ENCODE measurements around the gene ANK3.
A peak's percentile ranks its signal among the peaks of the same experiment; 100 is the strongest.
"Not testable (repeated sequence)": the region's sequence is repeated elsewhere in the genome, so short reads cannot be mapped to it uniquely, and the experiment has no call there.

ANK3 gene

DNA sequence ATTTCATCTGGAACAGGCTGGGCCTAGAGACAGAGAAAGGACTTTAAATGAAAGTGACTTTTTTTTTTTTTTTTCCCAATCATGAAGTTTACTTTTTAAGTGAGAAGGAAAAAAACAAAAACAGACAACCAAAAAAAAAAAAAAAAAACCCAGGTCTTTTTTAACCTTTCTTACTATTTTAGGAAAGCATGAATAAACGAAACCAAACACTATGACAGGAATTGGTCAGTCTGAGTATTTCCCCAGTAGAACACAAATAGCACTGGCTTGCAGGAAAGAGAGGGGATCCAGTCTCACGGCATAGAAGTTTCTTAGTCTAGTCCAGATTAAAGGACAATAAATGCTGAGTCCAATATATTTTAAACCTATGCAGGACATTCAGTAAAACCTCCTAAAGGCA is 302.8 kb downstream of the ANK3 start:
- no peak for DNase-seq (ENCODE audit: low read depth)

DNA sequence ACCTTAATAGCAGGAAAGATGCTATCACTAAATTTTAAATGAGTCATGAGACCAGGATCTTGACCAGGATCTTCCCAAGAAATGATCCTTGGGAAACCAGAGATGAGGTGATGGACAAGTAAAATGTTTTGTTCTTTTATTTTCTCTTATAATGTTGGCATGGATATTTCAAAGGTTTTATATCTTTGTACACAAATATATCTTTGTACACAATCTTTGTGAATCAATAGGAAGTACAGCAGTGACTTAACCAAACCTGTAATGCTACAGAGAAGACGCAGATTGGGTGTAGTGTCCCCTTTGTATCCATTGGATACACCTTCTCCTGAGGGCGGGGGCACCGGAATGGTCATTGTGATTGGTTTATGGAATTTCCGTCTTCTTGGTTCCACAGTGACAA is 303.3 kb downstream of the ANK3 start:
- no peak for DNase-seq (ENCODE audit: low read depth)

DNA sequence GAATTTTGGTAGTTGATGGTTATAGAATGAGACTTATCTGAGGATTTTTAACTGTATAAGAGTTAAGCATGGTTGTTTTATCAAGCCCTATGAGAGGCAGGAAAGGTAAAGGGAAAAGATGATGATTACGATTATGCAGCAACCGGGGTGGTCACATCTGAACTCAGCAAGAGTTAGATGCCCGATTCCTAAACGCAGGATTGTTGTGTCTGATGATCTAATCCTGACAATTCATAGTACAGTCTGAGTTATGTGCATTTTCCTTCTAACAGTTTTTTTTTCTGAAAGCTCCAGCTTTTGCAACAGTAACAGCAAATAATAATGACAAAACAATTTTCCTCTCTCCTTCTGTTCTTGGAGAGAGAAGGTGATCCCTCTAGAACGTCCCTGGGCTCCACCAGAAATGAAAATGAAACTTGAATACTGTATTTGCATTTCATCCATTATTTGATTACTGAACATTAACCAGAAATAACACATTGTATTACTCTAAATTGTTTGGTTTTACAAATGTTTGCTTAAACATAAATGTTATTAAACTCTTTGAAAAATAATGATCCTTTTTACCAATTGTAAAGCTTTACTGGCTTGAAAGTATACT is 306.8 kb downstream of the ANK3 start:
- no peak for DNase-seq (ENCODE audit: low read depth)

DNA sequence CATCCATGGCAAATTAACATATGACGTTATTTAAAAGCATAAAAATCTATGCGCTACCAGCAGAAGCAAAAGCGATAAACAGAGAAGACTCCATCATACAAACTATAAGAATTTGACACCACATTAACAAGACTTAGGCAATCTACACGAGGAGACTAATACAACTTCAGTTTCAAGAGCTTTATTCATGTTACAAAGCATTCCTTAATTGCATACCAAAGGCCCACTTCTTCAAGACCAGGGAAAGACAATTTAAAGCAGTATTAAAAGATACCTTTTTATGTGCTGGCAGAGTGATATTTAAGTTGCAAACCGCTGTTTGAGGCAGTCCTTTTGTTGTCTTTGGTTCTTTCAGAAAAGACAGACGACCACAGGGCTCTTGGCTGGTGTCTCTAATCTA is 307.3 kb downstream of the ANK3 start:
- DNase-seq (ENCODE audit: low read depth) = no peak

DNA sequence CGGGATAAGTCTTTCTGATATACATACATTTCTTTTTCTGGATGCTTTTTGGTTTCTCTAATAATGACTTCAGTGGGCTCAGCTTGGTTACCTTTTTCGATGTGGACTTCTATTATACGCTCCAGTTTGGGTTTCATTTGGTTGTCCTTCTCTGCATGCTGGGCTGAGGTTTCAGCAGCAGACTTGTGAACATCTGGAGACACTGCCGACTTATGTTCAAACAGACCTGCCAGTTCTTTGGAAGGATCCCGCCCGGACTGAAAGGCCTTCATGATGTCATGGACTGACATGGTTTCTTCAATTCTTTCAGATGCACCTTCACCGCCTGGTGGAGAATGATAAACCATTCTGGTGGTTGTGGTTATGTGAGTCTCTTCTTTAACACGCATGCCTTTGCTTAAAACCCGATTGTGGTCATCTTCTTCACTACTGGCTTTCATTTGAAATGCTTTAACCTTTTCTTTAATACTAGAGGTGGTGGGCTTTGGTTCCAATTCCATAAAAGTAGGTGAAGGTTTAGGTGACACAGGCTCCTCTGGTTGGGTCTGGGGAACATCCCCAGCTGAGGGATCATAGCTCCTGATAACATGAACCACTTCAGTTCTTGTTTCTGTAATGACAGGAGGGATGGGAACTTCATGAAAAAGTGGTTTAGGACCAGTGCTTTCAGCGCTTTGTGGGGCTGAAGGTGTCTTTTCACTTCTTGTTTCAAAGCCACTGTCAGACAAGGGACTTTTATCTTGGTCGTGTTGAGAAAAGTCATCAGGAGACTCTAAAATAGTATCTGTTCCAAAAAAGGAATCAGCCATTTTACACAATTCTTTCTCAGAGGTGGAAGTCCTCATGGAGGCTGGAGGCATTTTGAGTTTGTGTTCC is 315.7 kb downstream of the ANK3 start:
- DNase-seq (ENCODE audit: low read depth) = no peak

DNA sequence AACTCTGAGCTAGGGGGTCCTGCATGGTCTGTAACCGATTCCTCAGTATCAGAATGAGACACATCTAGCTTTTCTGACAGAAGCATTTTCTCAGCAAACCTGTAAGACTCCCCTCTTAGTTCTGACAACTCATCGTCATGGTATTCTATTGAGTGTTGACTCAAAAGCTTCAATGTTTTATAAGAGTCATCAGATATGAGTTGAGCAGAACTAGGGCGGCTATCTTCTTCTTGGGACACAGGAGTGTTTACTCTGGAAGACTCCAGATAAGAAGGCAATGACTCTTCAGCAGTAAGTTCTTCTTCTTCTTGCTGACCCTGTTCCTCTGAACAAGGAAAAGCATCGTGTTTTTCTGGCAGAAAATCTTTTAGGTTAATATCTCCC is 316.3 kb downstream of the ANK3 start:
- DNase-seq (ENCODE audit: low read depth) = no peak

DNA sequence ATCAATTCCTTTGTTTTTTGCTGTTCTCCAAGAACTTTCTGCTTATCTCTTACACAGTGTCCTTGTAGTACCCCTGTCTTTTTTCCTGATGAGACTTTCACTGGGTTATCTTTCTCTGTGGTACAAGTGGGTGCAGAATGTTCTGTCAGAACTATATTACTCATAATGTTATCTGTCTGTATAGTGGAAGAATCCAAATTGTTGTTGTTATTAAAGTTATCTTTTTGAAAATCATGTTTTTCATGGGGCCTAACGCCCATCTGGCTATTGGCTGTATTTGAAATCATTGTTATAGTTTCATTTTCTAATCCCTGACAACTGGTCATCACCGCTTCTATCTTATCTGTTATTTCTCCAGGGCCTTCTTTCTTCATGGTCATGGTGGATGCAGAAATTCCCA is 320.4 kb downstream of the ANK3 start:
- DNase-seq (ENCODE audit: low read depth) = no peak

DNA sequence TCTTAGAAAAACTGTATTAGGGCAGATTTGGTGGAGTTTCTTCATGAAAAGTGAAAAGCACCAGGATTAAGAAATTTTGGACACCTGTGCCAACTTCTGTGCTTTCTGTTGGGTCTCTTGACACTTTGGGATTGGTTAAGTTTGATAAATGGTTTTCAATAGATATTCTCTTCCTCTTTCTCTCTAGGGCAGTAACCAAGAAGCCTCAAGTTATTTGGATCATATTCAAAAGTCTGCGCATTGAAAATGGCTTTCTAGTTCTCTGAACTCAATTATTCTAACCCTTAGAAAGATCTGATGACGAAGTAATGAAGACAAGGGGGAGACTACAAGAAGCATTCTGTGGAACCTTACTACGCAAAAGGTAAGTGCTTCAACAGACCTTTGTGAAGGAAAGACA is 339.3 kb downstream of the ANK3 start:
- DNase-seq (ENCODE audit: low read depth) = no peak

DNA sequence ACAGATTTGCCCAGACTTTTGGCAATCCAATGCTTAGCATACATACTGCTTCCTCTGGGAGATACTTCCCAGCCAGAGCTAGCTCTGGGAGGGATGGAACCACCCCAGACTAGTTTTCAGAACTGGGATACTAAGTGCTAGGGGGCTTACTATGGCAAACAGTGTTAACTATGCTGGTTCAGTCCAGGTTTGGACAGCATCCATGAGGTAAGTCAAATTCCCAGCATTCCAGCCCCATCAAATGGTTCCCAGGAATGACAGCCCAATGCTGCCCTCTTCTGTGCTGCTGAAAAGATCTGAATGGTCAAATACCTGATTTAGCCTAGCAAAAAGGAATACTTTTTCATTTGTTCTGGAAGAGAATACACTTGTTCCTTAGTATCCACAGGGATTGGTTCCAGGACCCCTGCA is 341.6 kb downstream of the ANK3 start:
- DNase-seq (ENCODE audit: low read depth) = no peak

DNA sequence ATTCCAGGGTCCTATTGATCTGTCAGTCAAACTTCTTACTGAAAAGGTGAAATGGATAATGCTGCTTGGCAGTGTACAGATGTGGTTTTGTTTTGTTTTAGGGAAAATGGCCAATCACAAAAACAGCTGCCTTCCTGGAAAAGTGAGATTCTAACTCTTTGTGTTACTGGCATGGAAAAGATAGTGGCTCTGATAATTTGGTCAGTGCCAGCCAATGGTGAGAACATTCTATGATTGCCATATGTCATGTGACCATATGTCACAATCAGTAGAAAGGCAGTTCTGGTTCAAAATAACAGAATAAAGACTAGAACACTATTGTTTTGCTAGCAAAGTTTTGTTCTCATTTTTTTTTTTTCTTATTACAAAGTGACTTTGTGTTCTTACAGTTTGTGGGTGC is 344.1 kb downstream of the ANK3 start:
- no peak for DNase-seq (ENCODE audit: low read depth)

DNA sequence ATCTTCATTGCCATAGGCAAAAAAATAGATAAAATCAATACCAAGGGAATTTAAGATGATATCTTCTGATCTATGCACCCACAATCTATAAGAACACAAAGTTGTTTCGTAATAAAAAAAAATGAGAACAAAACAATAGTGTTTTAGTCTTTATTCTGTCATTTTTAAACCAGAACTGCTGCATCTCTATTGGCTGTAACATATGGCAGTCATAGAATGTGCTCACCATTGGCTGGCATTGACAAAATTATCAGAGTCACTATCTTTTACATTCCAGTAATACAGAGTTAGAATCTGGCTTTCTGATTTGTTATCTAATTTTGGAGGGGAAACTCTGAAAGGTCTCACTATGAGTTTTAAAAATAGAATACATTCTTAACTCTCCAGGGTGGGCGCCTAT is 344.7 kb downstream of the ANK3 start:
- no peak for DNase-seq (ENCODE audit: low read depth)

DNA sequence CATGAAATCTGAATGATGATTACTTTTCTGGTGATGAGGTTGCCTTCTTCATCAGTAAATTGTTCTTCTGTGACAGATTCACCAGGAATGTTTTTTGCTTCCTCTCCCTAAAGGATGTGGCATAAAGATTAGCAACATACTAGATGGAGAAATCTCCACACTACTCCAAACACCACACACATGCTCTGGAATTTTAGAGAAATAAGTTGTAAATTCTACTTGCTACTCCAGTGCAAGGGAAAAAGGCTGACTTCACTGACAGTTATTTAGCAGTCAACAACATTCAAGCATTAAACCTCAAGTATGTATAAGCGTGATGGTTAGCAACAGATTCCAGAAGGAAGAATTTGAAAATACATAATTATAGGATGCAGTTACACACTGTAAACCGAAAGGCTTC is 345.4 kb downstream of the ANK3 start:
- DNase-seq (ENCODE audit: low read depth) = peak; percentile 7

DNA sequence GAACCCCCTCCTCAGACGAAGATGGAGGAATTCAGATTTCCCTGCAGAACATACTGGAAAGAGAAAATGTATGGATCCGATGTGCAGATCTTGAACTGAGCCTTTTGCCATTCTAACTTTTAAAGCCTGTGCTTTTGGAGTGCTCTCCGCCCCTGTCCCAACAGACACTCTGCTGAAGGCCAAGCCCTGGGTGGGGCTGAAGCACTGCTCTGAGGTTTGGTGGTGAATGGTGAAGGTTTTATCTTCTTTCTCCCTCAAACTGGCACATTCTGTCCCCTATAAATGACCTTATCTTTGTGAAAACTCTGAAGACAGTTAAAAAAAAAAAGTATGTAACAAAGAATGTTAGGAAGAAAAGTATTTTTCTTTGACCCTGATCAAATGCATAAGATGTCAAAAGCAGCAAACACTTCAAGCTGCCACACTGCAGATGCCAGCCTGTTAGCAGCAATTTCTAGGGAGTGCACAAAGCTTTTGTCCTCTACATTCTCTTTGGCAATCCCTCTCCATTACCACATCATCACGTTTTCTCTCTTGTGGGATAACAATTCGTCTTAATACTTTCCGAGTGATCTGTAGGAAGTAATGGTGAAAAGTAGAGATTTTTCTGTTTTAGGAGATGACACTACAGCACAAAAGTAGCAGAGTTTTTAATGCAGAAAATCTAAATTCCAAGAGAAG is 346.0 kb downstream of the ANK3 start:
- no peak for DNase-seq (ENCODE audit: low read depth)

DNA sequence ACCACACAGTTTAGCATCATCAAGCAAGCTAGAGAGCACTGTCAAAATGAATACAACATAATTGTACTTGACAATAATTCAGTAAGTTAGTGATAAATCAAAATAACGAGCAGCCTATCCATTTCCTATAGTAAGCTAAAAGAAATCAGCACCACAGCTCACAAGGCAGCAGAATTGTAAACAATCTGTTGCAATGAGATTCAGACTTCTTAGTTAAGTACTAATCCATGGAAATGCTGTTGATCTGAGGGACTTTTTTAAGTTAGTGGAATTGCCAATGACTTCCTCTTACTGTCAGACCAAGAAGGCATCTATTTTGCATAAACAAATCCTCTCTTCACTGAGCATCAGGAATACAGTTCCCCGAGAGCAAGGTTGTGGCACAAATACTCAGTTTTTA is 346.8 kb downstream of the ANK3 start:
- no peak for DNase-seq (ENCODE audit: low read depth)

DNA sequence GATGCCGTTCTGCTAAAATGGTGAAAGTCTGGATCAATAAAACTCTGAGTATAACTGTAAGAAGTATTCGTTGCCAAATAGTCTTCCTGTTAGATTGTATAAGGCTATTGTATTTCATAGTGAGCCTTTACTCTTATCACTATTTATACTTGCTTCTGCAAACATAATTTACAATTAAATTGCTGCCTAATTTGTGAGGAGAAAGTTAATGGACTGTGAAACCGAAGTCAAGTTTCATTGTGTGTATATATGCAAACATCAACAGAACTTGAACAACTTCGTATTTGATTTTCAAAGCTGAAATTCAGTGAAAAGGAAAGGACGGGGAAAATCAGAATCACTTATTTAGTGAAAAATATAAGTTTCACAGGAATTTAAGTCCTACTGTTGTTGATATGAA is 347.4 kb downstream of the ANK3 start:
- no peak for DNase-seq (ENCODE audit: low read depth)

DNA sequence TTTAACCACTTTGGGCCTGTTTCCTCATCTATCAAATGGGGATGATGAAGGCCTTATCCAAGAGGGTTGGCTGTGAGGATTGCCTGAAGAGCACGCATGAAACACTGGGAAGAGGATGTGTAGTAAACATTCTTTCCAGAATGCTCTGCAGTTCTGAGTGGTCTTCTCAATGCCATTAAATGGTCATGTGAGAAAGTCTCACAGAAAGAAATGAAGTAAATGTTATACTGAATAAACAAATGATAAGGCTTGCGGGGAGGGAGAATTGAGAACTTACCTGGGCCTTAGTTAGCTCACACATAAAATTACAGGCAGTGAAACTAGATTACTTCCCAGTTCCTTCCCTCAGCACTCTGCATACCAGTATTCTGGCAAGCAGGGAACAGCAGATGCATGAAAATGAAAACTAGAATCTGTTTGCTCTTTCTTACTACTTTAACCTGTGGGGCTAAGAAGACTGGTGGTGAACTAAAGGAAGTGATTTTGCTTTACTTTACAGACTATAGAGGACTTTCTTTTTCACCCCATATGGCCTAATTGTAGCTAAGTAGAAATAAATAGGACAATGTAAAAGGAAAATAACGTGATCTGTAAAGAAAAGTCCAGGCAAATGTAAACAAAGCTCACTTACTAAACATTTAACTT is 348.1 kb downstream of the ANK3 start:
- DNase-seq (ENCODE audit: low read depth) = no peak

DNA sequence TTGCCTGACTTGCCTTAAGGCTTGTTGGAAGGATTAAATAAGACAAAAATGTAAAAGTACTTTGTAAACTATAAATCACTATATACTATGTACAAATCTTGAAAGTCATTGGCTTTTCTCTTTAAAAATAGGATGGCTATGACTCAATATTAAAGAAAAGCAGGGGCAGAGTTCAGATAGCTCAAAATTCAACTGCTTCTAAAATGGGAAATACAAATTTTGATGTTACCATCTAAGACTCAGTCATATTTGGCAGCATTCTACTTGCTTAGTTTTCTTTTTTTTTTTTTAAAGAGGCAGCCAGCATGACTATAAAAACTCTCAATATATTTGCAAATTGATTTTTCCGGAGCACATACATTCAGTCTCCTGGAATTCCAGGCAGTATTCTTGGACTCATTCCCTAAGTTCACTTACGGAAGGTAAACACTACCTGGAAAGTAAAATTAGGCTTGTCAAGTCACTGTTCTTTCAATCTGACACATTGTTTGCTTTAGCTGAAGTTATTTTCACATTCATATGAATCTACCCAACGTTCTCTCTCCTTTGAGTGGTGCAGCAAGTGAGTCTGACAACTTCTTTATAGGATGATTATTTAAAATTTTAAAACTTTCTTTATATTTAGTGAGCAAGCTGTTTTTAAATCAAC is 349.5 kb downstream of the ANK3 start:
- DNase-seq (ENCODE audit: low read depth) = no peak

DNA sequence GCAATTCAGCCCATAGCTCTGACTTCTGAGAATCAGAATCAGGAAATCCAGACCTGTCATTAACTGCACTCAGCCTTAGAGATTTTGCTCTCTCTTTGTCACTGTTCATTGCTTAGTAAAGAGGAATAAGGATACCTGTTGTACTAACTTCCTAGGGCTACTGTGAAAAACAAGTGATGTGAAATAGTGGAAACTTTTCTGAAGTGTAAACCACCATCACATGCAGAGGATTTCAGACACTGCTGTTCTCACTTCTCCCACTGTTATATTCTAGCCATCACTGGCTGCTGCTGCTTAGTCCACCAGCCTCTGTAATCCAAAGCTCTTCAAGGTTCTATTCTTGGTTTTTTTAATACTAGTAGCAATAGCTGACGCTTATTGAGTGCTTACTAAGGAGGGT is 353.7 kb downstream of the ANK3 start:
- no peak for DNase-seq (ENCODE audit: low read depth)

DNA sequence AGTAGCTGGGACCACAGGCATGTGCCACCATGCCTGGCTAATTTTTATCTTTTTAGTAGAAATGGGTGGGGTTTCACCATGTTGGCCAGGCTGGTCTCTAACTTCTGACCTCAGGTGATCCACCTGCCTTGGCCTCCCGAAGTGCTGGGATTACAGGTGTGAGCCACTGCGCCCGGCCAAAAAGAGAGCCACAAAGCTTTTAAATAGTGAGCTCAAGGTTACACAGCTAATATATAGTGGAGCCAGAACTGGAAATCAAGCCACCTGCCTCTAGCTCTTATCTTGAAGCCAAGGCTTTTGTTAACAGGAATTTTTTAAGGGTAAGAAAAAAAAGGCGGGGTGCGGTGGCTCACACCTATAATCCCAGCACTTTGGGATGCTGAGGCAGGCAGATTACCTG is 354.3 kb downstream of the ANK3 start:
- DNase-seq (ENCODE audit: low read depth) = not testable (repeated sequence)

DNA sequence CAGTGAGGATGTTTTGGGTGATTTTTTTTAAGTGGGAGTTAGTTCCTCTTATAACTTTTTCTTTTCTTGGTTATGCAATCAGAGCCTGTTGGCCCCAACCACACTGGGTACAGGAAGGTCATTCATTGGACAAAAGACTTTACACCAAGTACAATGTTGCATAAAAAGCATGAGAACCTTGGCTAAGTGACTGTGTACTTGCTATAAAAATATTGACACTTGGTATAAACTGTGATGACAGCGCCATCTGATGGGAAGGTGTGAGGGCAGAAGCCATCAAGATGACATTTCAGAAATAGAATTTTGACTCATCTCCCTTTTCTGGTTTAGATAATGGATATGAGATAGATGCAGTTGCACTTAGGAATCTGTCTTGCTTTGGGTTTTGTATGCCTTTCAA is 357.0 kb downstream of the ANK3 start:
- DNase-seq (ENCODE audit: low read depth) = peak; percentile 47

DNA sequence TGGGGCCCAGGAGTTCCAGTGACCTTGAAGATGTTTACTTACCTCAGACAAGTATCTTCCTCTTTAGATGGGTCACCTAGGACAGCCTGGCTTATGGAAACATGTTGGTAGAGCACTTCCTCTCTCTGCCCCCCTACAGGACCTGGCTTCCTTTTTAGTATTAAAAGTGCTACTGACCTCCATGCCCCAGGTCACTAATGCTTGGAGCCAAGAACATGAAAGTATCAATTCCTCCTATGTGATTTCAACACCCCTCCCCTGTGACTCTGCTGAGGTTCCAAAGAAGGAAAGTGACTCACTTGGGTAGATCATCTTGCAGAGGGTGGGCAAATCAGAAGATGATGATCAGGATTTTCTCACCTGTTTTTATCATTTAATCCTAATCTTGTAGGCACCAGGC is 358.0 kb downstream of the ANK3 start:
- peak; percentile 20 for DNase-seq (ENCODE audit: low read depth)

DNA sequence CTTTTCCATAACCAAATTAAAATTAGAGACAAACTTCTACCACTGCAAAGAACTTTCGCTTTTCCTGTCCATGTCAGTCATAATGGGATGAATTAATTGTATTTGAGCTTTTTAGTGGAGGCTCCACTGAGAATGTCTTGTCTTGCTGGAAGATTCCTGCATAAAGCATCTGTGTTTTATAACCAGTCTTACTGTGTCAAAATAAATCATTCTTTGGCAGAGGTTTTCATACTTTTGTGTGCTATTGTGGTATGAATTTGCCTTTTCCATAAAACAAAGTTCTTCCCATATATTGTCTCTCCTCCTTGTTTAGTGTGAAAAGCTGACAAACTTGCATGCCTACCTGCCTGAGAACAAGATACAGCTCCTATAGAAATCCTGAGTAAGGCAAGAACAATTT is 358.5 kb downstream of the ANK3 start:
- no peak for DNase-seq (ENCODE audit: low read depth)
